GM18909 (cell line): ENCODE measurements around the gene NDUFAF4.
A peak's percentile ranks its signal among the peaks of the same experiment; 100 is the strongest.

Source experiments
- ATAC-seq: cut with Tn5 transposase; IDR thresholded peaks from one replicate; pipeline ENCODE4 v1.9.1; 2021; ENCODE audit warnings: mild to moderate bottlenecking; ENCODE audit not compliant: unreplicated experiment, poor library complexity

The NDUFAF4 gene

GRCh38 chr6:96897396-96898240 is at the start of gene NDUFAF4:
Gene NDUFAF4 (minus strand): TSS chr6:96897891. CDS start chr6:96897801, 90 bp downstream.
- ATAC-seq = peak; percentile 94

- ATAC-seq = peak; percentile 97
Measured at GRCh38 chr6:96947055-96947454, 49.4 kb upstream of the NDUFAF4 start.

- no peak for ATAC-seq
Measured at GRCh38 chr6:96943555-96944215, 46.0 kb upstream of the NDUFAF4 start.

GRCh38 chr6:96942676-96943075 is 45.0 kb upstream of the NDUFAF4 start:
- ATAC-seq = no peak

GRCh38 chr6:96940322-96940721 is 42.6 kb upstream of the NDUFAF4 start:
- ATAC-seq = no peak

GRCh38 chr6:96939007-96939805 is 41.5 kb upstream of the NDUFAF4 start:
- ATAC-seq = no peak

GRCh38 chr6:96934087-96934486 is 36.4 kb upstream of the NDUFAF4 start:
- ATAC-seq = no peak

- ATAC-seq = no peak
Measured at GRCh38 chr6:96931198-96931597, 33.5 kb upstream of the NDUFAF4 start.

GRCh38 chr6:96929741-96930140 is 32.0 kb upstream of the NDUFAF4 start:
- no peak for ATAC-seq

GRCh38 chr6:96927660-96928059 is 30.0 kb upstream of the NDUFAF4 start:
- no peak for ATAC-seq

GRCh38 chr6:96926425-96926824 is 28.7 kb upstream of the NDUFAF4 start:
- ATAC-seq = no peak

- no peak for ATAC-seq
Measured at GRCh38 chr6:96925290-96925687, 27.6 kb upstream of the NDUFAF4 start.

- peak; percentile 84 for ATAC-seq
Measured at GRCh38 chr6:96923871-96924493, 26.3 kb upstream of the NDUFAF4 start.

- ATAC-seq = no peak
Measured at GRCh38 chr6:96923400-96923799, 25.7 kb upstream of the NDUFAF4 start.

- no peak for ATAC-seq
Measured at GRCh38 chr6:96917098-96917497, 19.4 kb upstream of the NDUFAF4 start.

- no peak for ATAC-seq
Measured at GRCh38 chr6:96913621-96914020, 15.9 kb upstream of the NDUFAF4 start.

- ATAC-seq = no peak
Measured at GRCh38 chr6:96911751-96912150, 14.1 kb upstream of the NDUFAF4 start.

- ATAC-seq = no peak
Measured at GRCh38 chr6:96911171-96911570, 13.5 kb upstream of the NDUFAF4 start.

- no peak for ATAC-seq
Measured at GRCh38 chr6:96909811-96910210, 12.1 kb upstream of the NDUFAF4 start.

GRCh38 chr6:96907498-96907897 is 9.8 kb upstream of the NDUFAF4 start:
- peak; percentile 89 for ATAC-seq
